HG02642 (cell line): ENCODE results near the gene LCMT2.

Experiments used
- ATAC-seq: cut with Tn5 transposase; IDR thresholded peaks from one replicate; pipeline ENCODE4 v1.9.1; 2021; ENCODE audit warnings: mild to moderate bottlenecking; ENCODE audit not compliant: unreplicated experiment, poor library complexity

Gene LCMT2

GRCh38 chr15:43329960-43330779, at the start of gene LCMT2:
Gene LCMT2 (minus strand): TSS chr15:43330573. CDS start chr15:43330489, 84 bp downstream.
- ATAC-seq = peak; percentile 91

GRCh38 chr15:43378601-43379000, 48.2 kb upstream of the LCMT2 start:
- ATAC-seq = no peak

- ATAC-seq = no peak
Measured at GRCh38 chr15:43376017-43376705, 45.8 kb upstream of the LCMT2 start.

GRCh38 chr15:43370975-43371974, 40.9 kb upstream of the LCMT2 start, which contains the start of the genes TUBGCP4 and ZSCAN29:
Gene TUBGCP4 (plus strand): TSS chr15:43371101. CDS start chr15:43371355, 254 bp downstream.
Gene ZSCAN29 (minus strand): TSS chr15:43371043. CDS start chr15:43369913, 1,130 bp downstream.
- ATAC-seq = peak; percentile 86

GRCh38 chr15:43370310-43370974, 40.1 kb upstream of the LCMT2 start:
- no peak for ATAC-seq

GRCh38 chr15:43361313-43361903, 31.0 kb upstream of the LCMT2 start:
- ATAC-seq = no peak

GRCh38 chr15:43360821-43361220, 30.4 kb upstream of the LCMT2 start:
- no peak for ATAC-seq

- no peak for ATAC-seq
Measured at GRCh38 chr15:43352693-43353382, 22.5 kb upstream of the LCMT2 start.

GRCh38 chr15:43347114-43347513, 16.7 kb upstream of the LCMT2 start:
- ATAC-seq = no peak

GRCh38 chr15:43346305-43346704, 15.9 kb upstream of the LCMT2 start:
- no peak for ATAC-seq

GRCh38 chr15:43330780-43331087, 361 bp upstream of the LCMT2 start:
- ATAC-seq = peak; percentile 23

- no peak for ATAC-seq
Measured at GRCh38 chr15:43329217-43329959, 985 bp downstream of the LCMT2 start.

GRCh38 chr15:43325039-43325684, 5.2 kb downstream of the LCMT2 start:
- ATAC-seq = no peak

GRCh38 chr15:43318990-43319771, 11.2 kb downstream of the LCMT2 start:
- no peak for ATAC-seq

- no peak for ATAC-seq
Measured at GRCh38 chr15:43317566-43318184, 12.7 kb downstream of the LCMT2 start.

- ATAC-seq = no peak
Measured at GRCh38 chr15:43316971-43317346, 13.4 kb downstream of the LCMT2 start.
